Gastrocnemius medialis (tissue), 4 donors: ENCODE data around the gene TEX48.

ENCODE experiments used
- POLR2A ChIP-seq, 2 donors: fragments of 450-650 bp; IDR thresholded peaks; one replicate each; pipeline ENCODE4 v1.6.1; 2017; ENCODE audit warnings: antibody characterized with exemption in 2 of 2, mild to moderate bottlenecking in 2 of 2, moderate library complexity in 2 of 2
- TF ChIP-seq, protein P1 (sequence below), 5 experiments: fragments of 450-650 bp in 3 of 5; fragments of 200-600 bp in 2 of 5; sonication (generic) in 2 of 5; IDR thresholded peaks in 4 of 5; conservative IDR thresholded peaks in 1 of 5; 1 replicate in 4 of 5; 2 replicates in 1 of 5; pipeline ENCODE4 v1.5.1; 2016 to 2019; ENCODE audit warnings: antibody characterized with exemption in 5 of 5, mild to moderate bottlenecking in 3 of 5, moderate library complexity in 3 of 5

DNA sequence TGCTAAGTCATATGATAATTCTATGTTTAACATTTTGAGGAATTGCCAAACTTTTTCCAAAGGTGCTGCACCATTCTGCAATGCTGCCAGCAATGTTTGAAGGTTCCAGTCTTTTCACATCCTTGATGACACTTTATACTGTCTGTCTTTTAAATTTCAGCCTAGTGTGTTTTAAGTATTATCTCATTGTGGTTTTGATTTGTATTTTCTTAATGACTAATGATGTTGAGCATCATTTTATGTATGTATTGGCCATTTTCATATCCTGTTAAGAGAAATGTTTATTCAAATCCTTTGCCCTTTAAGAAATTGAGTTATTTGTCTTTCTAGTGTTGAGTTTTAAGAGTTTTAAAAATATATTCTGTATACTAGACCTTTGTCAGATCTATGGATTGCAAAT is 5.0 kb upstream of the TEX48 start:
- TF ChIP-seq, protein P1, sequence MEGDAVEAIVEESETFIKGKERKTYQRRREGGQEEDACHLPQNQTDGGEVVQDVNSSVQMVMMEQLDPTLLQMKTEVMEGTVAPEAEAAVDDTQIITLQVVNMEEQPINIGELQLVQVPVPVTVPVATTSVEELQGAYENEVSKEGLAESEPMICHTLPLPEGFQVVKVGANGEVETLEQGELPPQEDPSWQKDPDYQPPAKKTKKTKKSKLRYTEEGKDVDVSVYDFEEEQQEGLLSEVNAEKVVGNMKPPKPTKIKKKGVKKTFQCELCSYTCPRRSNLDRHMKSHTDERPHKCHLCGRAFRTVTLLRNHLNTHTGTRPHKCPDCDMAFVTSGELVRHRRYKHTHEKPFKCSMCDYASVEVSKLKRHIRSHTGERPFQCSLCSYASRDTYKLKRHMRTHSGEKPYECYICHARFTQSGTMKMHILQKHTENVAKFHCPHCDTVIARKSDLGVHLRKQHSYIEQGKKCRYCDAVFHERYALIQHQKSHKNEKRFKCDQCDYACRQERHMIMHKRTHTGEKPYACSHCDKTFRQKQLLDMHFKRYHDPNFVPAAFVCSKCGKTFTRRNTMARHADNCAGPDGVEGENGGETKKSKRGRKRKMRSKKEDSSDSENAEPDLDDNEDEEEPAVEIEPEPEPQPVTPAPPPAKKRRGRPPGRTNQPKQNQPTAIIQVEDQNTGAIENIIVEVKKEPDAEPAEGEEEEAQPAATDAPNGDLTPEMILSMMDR (IDR thresholded peaks at IDR 0.05 in 4 of 5, conservative IDR thresholded peaks at IDR 0.05 in 1 of 5) = no peak
- TF ChIP-seq POLR2A (IDR thresholded peaks at IDR 0.05) = no peak
